ENCODE data around the gene COLEC12. TPM values are rescaled to one million over a fixed set of nuclear protein-coding genes. Genes with fewer than 3 reads are reported as not detected.

Gene COLEC12
- total and polyA plus RNA-seq, 2 experiments from 2014 or later: 23.2 to 28.3 TPM

GRCh38 chr18:361100-361732, 139.3 kb downstream of the COLEC12 start:
- H3K27ac ChIP-seq: peak overlapping the region; percentile 90
- H3K79me2 ChIP-seq: no peaks in the 10 kb centered on the region
- TF ChIP-seq EZH2 (IDR thresholded peaks at IDR 0.05; ENCODE audit: borderline replicate concordance) (no peak), CTCF (IDR thresholded peaks at IDR 0.05; ENCODE audit: poor library complexity) (no peak), EZH2phosphoT487 (IDR thresholded peaks at IDR 0.05; ENCODE audit: low read depth, severe bottlenecking, unreplicated experiment) (no peak)
- H4K20me1 ChIP-seq (ENCODE audit: insufficient read depth, poor library complexity, severe bottlenecking): no peaks in the 10 kb centered on the region
- no peak for DNase-seq (ENCODE audit: low spot score)
- H3K9me2 ChIP-seq (replicated peaks; ENCODE audit: insufficient read depth): no peaks in the 10 kb centered on the region
- no peak overlapping the region for H2AFZ ChIP-seq
- WGBS (ENCODE audit: low lambda C conversion rate, missing lambda C conversion rate): 96% methylated on average over 7 of the region's 7 CpGs
- no peak overlapping the region for H3K4me3 ChIP-seq
- no peaks in the 10 kb centered on the region for H3K27me3 ChIP-seq
- H3K36me3 ChIP-seq (replicated peaks; ENCODE audit: insufficient read depth, low read depth): no peaks in the 10 kb centered on the region
- no peaks in the 10 kb centered on the region for H3K9me3 ChIP-seq (ENCODE audit: low read depth)
- H3K4me2 ChIP-seq: peak overlapping the region; percentile 62
- peaks cover 39% of the 10 kb centered on the region for H3K4me1 ChIP-seq (ENCODE audit: insufficient read depth)

GRCh38 chr18:360676-361075, 139.8 kb downstream of the COLEC12 start:
- no peaks in the 10 kb centered on the region for H4K20me1 ChIP-seq (ENCODE audit: insufficient read depth, poor library complexity, severe bottlenecking)
- 88% methylated on average over 2 of the region's 2 CpGs for WGBS (ENCODE audit: low lambda C conversion rate, missing lambda C conversion rate)
- no peaks in the 10 kb centered on the region for H3K9me3 ChIP-seq (ENCODE audit: low read depth)
- no peak overlapping the region for H2AFZ ChIP-seq
- no peak for DNase-seq (ENCODE audit: low spot score)
- H3K9me2 ChIP-seq (replicated peaks; ENCODE audit: insufficient read depth): no peaks in the 10 kb centered on the region
- H3K27ac ChIP-seq: peak overlapping the region; percentile 90
- peaks cover 39% of the 10 kb centered on the region for H3K4me1 ChIP-seq (ENCODE audit: insufficient read depth)
- TF ChIP-seq EZH2 (IDR thresholded peaks at IDR 0.05; ENCODE audit: borderline replicate concordance) (no peak), CTCF (IDR thresholded peaks at IDR 0.05; ENCODE audit: poor library complexity) (no peak), EZH2phosphoT487 (IDR thresholded peaks at IDR 0.05; ENCODE audit: low read depth, severe bottlenecking, unreplicated experiment) (no peak)
- H3K27me3 ChIP-seq: no peaks in the 10 kb centered on the region
- H3K36me3 ChIP-seq (replicated peaks; ENCODE audit: insufficient read depth, low read depth): no peaks in the 10 kb centered on the region
- H3K4me2 ChIP-seq: no peak overlapping the region
- H3K4me3 ChIP-seq: no peak overlapping the region
- H3K79me2 ChIP-seq: no peaks in the 10 kb centered on the region

- no peak overlapping the region for H3K4me3 ChIP-seq
- no peaks in the 10 kb centered on the region for H3K36me3 ChIP-seq (replicated peaks; ENCODE audit: insufficient read depth, low read depth)
- TF ChIP-seq EZH2phosphoT487 (IDR thresholded peaks at IDR 0.05; ENCODE audit: low read depth, severe bottlenecking, unreplicated experiment): no peak
- TF ChIP-seq CTCF (IDR thresholded peaks at IDR 0.05; ENCODE audit: poor library complexity): no peak
- no peak for TF ChIP-seq EZH2 (IDR thresholded peaks at IDR 0.05; ENCODE audit: borderline replicate concordance)
- no peaks in the 10 kb centered on the region for H3K79me2 ChIP-seq
- no peaks in the 10 kb centered on the region for H3K9me3 ChIP-seq (ENCODE audit: low read depth)
- H3K27ac ChIP-seq: peak overlapping the region; percentile 78
- H3K4me1 ChIP-seq (ENCODE audit: insufficient read depth): peaks cover 29% of the 10 kb centered on the region
- no peaks in the 10 kb centered on the region for H3K27me3 ChIP-seq
- no peaks in the 10 kb centered on the region for H4K20me1 ChIP-seq (ENCODE audit: insufficient read depth, poor library complexity, severe bottlenecking)
- WGBS (ENCODE audit: low lambda C conversion rate, missing lambda C conversion rate): 35% methylated on average over 2 of the region's 2 CpGs
- no peak overlapping the region for H2AFZ ChIP-seq
- H3K4me2 ChIP-seq: no peak overlapping the region
- H3K9me2 ChIP-seq (replicated peaks; ENCODE audit: insufficient read depth): no peaks in the 10 kb centered on the region
- no peak for DNase-seq (ENCODE audit: low spot score)
These were observed 143.7 kb downstream of the COLEC12 start for GRCh38 chr18:356778-357177.
